ENCODE measurements around the gene EIF4G2.
A peak's percentile ranks its signal among the peaks of the same experiment; 100 is the strongest.

DNA sequence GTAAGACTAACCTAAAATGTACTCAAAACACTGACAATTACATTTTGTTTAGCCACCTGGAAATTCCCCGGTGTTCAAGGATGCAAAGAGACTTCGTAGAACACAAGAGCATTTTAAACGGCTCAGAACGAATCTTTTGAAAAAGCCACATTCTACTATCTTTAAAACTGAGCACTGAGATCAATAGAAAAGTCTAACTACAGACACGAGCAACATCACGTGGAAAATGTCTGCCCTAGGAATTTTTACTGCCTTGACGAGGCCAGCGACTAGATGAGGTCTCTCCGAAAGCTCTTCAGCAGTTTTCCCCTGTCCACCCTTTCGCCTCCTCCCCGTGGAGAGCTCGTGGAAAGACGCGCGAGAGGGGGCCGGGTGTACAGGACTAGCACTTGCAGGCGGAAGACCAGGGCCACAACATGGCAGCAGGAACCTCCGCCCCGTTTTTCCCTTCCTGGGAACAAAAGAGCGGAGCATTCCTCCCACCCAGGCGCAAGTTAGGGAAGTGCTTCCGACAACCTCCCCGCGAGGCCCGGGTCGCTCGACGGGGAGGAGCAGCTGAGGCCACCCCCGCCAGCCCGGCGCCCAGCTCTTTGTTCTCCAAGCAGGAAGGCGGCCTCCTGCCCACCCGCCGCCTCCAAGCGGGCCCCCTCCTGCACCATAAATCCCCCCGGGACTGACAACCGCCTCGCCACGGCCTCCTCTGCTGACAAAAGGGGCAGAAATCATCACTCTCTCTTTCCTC, 1.1 kb downstream of the EIF4G2 start:
- TF ChIP-seq CEBPB (IDR thresholded peaks at IDR 0.05; ENCODE audit: borderline replicate concordance in 1 of 2, low read depth in 2 of 2, low read length in 2 of 2) (no peak), KAT2A (conservative IDR thresholded peaks at IDR 0.05; ENCODE audit: control insufficient read depth, low read depth, low read length) (no peak), KDM1A (IDR thresholded peaks at IDR 0.05; ENCODE audit: borderline replicate concordance) (no peak), MXI1 (IDR thresholded peaks at IDR 0.05; ENCODE audit: low read depth, low read length) (no peak), EED (IDR thresholded peaks at IDR 0.05; ENCODE audit: low read depth) (peak; percentile 47), SP1 (IDR thresholded peaks at IDR 0.05; ENCODE audit: low read depth, low read length) (no peak), NR2C1 (IDR thresholded peaks at IDR 0.05) (no peak), CHD1 (IDR thresholded peaks at IDR 0.05; ENCODE audit: low read depth, low read length) (no peak; the same call in 1 of the 2 replicates), EZH2 (IDR thresholded peaks at IDR 0.05; ENCODE audit: borderline replicate concordance, control insufficient read depth, low read depth, low read length) (no peak)
- TF ChIP-seq, protein P1, sequence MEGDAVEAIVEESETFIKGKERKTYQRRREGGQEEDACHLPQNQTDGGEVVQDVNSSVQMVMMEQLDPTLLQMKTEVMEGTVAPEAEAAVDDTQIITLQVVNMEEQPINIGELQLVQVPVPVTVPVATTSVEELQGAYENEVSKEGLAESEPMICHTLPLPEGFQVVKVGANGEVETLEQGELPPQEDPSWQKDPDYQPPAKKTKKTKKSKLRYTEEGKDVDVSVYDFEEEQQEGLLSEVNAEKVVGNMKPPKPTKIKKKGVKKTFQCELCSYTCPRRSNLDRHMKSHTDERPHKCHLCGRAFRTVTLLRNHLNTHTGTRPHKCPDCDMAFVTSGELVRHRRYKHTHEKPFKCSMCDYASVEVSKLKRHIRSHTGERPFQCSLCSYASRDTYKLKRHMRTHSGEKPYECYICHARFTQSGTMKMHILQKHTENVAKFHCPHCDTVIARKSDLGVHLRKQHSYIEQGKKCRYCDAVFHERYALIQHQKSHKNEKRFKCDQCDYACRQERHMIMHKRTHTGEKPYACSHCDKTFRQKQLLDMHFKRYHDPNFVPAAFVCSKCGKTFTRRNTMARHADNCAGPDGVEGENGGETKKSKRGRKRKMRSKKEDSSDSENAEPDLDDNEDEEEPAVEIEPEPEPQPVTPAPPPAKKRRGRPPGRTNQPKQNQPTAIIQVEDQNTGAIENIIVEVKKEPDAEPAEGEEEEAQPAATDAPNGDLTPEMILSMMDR (IDR thresholded peaks at IDR 0.05 in 2 of 3, conservative IDR thresholded peaks at IDR 0.05 in 1 of 3; ENCODE audit: control insufficient read depth in 2 of 3, extremely low read depth in 1 of 3, insufficient read depth in 1 of 3, low read depth in 3 of 3, low read length in 3 of 3), result no peak
- TF ChIP-seq, protein P2, sequence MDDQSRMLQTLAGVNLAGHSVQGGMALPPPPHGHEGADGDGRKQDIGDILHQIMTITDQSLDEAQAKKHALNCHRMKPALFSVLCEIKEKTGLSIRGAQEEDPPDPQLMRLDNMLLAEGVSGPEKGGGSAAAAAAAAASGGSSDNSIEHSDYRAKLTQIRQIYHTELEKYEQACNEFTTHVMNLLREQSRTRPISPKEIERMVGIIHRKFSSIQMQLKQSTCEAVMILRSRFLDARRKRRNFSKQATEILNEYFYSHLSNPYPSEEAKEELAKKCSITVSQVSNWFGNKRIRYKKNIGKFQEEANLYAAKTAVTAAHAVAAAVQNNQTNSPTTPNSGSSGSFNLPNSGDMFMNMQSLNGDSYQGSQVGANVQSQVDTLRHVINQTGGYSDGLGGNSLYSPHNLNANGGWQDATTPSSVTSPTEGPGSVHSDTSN (IDR thresholded peaks at IDR 0.05; ENCODE audit: insufficient replicate concordance, low read depth, low read length), result no peak
- TF ChIP-seq, protein P3, sequence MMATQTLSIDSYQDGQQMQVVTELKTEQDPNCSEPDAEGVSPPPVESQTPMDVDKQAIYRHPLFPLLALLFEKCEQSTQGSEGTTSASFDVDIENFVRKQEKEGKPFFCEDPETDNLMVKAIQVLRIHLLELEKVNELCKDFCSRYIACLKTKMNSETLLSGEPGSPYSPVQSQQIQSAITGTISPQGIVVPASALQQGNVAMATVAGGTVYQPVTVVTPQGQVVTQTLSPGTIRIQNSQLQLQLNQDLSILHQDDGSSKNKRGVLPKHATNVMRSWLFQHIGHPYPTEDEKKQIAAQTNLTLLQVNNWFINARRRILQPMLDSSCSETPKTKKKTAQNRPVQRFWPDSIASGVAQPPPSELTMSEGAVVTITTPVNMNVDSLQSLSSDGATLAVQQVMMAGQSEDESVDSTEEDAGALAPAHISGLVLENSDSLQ (IDR thresholded peaks at IDR 0.05), result no peak

All from GM12878 (cell line).